Measurements from ENCODE around the gene EFCAB6.

DNA sequence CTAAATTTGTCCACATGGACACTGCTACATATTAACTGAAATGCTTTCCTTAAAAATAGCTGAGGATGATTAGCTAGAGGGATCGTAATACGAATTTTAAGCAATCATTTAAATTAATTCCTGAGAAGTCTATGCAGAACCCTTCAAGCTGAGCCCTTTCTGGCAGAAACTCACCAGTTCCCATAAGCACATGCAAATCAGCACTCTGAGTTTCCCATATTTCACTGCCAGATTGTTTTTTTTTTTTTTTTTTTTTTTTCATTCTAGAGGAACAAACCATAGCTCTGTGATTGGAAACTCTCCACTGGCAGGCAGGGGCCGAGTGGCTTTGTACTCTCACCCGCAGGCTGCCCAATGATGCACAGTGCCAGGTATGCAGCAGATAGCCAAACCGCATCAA is 145.6 kb downstream of the EFCAB6 start:
- TF ChIP-seq, protein P1, sequence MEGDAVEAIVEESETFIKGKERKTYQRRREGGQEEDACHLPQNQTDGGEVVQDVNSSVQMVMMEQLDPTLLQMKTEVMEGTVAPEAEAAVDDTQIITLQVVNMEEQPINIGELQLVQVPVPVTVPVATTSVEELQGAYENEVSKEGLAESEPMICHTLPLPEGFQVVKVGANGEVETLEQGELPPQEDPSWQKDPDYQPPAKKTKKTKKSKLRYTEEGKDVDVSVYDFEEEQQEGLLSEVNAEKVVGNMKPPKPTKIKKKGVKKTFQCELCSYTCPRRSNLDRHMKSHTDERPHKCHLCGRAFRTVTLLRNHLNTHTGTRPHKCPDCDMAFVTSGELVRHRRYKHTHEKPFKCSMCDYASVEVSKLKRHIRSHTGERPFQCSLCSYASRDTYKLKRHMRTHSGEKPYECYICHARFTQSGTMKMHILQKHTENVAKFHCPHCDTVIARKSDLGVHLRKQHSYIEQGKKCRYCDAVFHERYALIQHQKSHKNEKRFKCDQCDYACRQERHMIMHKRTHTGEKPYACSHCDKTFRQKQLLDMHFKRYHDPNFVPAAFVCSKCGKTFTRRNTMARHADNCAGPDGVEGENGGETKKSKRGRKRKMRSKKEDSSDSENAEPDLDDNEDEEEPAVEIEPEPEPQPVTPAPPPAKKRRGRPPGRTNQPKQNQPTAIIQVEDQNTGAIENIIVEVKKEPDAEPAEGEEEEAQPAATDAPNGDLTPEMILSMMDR (IDR thresholded peaks at IDR 0.05) = no peak
- TF ChIP-seq POLR2A (IDR thresholded peaks at IDR 0.05) = no peak
